ENCODE measurements around the gene CD163.
"Not testable (repeated sequence)": the region's sequence is repeated elsewhere in the genome, so short reads cannot be mapped to it uniquely, and the experiment has no call there.

CD163 gene

GRCh38 chr12:7448099-7448498 is 55.5 kb downstream of the CD163 start:
- DNase-seq: no peak

- no peak for DNase-seq
Measured at GRCh38 chr12:7444537-7444936, 59.0 kb downstream of the CD163 start.

DNA sequence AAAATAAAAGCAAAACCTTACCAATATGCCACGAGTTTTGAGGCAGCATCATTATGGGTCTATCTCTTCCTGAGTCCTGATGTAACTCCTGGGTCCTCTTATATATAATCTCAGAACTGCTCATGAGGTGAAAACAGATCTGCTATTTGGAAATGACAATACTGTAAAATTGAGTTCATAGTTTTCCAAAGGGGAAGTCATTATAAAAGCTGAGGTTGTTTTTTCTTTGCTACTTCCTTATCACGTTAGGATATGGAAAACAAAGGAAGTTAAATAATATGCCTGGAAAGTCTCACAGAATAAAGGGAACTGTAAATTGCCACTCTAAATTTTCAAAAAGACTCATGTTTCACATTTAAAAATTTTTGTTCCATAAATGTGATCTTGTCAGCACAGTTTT is 59.5 kb downstream of the CD163 start, which contains the start of gene CD163L1:
Gene CD163L1 (minus strand): TSS at position 78 of the 400 bp plus-strand sequence. CDS start 26 bp downstream, at position 52.
- no peak for DNase-seq

GRCh38 chr12:7441216-7441615 is 62.4 kb downstream of the CD163 start:
- DNase-seq: no peak

DNA sequence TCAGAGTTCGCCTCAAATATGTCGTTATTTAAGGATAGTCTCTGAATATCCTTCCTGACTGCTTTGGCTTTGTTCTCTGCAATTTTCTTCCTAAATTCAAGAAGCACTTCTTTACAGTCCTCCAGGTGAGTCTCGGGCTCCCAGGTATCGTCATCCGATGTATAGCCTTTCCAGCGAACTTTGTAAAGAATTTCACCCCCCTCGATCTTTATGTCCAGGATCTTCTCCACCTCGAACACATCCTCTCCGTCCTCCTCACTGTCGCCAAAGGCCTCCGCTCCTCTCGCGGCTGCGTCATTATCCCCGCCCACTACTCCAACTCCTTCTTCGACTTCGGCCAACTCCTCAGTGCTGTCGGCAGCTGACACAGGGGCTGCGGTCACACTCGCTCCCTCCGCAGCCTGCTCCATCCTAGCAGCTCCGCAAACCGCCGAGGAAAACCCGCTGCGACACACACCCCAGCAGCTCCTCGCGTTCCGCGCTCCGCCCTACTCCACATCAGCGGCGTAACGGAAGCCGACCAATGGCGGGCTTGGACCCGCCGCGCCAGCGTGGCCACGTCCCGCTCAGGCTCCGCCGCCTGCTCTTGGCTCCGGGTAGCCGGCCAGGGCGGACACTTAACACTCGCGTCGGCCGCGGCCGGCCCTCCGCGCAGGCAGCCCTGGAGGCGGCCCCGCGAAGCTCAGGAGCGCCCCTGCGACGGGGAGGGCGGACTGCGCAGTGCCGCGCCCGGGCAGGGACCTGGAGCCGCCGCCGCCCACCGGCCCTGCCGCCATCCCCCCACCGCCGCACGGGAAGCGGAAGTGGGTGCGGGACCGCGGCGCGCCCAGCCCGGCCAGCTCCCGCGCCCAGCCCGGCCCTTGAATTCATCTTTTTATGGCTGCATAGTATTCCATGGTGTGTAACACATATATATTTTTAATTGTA is 63.7 kb downstream of the CD163 start:
- DNase-seq: peak; percentile 56

- not testable (repeated sequence) for DNase-seq
Measured at GRCh38 chr12:7438291-7438995, 65.1 kb downstream of the CD163 start.

GRCh38 chr12:7437494-7437893 is 66.1 kb downstream of the CD163 start:
- not testable (repeated sequence) for DNase-seq

DNA sequence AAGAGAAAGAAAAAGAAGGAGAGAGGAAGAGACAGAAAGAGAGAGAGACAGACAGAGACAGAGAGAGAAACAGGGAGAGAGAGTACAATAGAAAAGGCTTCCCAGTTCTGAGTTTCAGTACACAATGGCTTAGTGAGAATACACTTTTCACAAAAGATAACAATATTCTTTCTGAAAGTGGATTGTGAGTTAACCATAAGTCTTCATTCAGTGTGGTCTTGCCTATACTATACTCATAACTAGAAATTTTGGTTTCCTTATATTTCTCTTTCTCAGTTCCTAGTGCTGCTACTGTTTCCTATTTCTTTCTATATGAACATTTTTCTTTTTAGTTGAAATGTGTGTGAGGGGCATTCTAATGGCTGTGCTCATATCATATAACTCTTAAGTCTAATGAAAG is 68.9 kb downstream of the CD163 start:
- no peak for DNase-seq

DNA sequence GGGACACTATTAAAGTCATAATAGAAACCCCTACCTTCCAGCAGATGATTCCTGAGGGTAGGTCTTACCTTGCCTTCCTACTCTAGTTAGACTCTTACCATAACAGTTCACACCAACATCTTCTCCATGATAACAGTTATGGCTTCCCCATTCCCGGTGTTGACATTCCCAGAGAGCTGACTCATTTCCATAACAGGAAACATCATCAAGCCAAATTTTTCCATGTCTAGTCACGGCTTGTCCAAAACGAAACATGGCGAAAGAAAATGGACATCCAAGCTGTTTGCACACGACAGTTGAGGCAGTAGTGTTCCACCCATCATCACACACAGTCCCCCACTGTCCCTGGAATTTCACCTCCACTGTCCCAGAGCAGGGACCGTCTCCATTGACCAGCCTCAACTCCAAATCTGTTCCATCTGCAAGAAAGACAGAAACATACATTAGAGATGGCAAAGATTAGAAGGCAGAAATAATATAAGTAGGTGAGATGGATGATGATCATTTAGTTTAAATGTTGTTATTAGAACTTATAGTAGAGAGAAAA is 70.2 kb downstream of the CD163 start:
- no peak for DNase-seq

GRCh38 chr12:7431993-7432685 is 71.4 kb downstream of the CD163 start:
- no peak for DNase-seq

Measured in right forelimb (tissue), 1 donor.